Astrocyte of the spinal cord (primary cell): ENCODE measurements around the gene PEMT.

ENCODE experiments used
- DNase-seq: peaks from one replicate; pipeline ENCODE4 v3.0.0; 2011; ENCODE audit warnings: low read depth, low spot score
- H3K4me3 ChIP-seq: 2 replicates; pipeline ENCODE4 v1.5.1; 2011; ENCODE audit warnings: low read depth, mild to moderate bottlenecking, low read length, moderate library complexity
- in situ Hi-C: cut with HindIII; loops from 2 replicates; pipeline ENCODE4 v1.10.0; 2017; ENCODE audit warnings: low sequenced_read_pairs
- TF ChIP-seq, protein P1 (sequence below): IDR thresholded peaks from 2 replicates; pipeline ENCODE4 v1.5.1; 2012; ENCODE audit warnings: low read depth, mild to moderate bottlenecking, low read length, inconsistent platforms

The PEMT gene

DNA sequence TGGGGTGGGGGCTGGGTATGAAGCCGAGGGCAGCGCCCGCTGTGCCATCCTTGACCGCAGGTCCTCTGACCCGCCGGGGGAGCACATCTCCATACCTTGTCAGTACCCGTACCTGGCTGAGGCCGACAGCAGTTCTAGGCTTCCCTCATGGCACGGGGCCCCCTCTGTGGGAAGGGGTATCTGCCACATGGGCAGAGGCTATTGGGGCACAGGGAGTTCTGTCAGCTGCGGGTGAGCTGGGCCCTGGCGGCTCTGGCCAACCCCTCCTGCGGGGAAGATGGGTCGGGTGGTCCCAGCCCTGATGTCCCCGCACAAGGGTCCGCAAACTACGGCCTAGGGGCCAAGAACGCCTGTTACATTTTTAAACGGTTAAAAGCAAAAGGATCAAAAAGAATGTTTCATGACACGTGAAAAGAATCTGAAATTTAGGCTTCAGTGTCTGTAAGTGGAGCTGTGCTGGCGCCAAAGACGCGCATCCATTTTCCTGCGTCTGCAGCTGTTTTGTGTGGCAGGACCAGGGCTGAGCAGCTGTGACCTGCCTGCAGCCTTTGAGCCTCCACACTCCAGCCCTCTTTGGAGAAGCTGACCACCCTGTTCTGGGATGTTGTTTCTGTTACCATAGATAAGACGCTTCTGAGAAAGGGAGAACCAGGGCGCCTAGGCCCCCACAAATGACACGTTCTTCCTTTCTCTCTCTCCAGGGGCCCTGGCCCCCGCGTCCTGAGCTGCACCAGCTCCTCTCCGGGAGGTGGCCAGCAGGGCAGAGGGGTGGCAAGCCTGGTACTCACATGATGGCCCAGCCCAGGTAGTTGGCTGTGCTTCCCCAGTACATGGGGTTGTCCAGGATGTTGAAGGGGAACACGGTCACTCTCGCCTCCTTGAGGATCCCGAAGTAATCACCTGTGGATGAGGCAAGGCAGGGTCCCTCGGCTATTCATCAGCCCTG lies 82.6 kb downstream of the PEMT start:
- TF ChIP-seq, protein P1, sequence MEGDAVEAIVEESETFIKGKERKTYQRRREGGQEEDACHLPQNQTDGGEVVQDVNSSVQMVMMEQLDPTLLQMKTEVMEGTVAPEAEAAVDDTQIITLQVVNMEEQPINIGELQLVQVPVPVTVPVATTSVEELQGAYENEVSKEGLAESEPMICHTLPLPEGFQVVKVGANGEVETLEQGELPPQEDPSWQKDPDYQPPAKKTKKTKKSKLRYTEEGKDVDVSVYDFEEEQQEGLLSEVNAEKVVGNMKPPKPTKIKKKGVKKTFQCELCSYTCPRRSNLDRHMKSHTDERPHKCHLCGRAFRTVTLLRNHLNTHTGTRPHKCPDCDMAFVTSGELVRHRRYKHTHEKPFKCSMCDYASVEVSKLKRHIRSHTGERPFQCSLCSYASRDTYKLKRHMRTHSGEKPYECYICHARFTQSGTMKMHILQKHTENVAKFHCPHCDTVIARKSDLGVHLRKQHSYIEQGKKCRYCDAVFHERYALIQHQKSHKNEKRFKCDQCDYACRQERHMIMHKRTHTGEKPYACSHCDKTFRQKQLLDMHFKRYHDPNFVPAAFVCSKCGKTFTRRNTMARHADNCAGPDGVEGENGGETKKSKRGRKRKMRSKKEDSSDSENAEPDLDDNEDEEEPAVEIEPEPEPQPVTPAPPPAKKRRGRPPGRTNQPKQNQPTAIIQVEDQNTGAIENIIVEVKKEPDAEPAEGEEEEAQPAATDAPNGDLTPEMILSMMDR = no peak
- H3K4me3 ChIP-seq = no peak overlapping the region
- no peak for DNase-seq
- in situ Hi-C loops = no loop called here

DNA sequence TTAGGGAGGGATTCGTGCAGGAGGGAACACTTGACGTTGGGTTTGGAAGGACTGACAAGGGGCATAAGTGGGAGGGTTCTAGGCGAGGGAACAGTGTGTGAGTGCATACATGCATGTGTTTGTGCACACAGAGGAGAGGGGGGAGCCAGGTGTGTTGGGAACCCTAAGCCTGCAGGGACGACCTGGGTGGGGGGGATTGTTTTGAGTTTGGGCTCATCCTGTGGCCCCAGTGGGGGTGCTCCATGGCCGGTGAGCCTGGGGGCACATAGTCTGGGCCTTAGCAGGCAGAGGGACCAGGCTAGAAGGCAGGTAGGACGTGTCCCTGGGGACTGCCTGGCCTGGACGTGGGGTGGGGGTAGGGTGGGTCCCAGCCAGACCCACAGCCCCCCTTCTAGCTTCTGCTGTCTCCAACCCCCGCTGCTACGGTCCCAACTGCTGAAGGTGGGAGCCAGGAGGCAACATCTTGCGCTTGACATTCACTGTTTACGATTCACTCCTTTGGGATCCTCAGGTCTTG lies 83.4 kb downstream of the PEMT start:
- in situ Hi-C loops = no loop called here
- TF ChIP-seq, protein P1 = no peak
- no peak overlapping the region for H3K4me3 ChIP-seq
- no peak for DNase-seq

DNA sequence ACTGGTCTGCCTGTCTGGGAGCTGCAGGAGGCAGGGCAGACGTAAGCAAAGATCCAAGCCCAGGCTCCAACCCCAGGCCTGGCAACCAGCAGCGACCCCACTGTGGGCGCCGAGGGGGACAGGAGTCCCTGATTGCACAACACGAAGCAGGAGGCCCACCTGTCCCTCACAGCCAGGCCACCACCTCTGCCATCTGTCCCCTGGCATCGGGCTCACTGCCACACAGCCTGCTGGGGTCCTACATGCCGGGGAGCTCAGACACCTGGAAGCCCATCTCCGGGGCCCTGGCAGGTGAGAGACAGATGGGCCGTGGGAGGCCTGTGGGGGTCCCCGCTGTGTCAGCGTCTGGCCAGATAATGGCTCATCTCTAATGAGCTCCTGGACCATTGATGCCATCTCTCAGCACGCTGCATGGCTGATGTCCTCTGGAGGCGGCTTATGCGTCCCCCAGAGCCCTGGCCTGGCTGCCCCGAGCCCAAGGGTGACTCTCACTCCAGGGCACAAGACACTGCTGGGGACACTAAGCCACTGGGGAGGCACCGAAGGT lies 84.0 kb downstream of the PEMT start:
- TF ChIP-seq, protein P1 = no peak
- in situ Hi-C loops = no loop called here
- no peak for DNase-seq

DNA sequence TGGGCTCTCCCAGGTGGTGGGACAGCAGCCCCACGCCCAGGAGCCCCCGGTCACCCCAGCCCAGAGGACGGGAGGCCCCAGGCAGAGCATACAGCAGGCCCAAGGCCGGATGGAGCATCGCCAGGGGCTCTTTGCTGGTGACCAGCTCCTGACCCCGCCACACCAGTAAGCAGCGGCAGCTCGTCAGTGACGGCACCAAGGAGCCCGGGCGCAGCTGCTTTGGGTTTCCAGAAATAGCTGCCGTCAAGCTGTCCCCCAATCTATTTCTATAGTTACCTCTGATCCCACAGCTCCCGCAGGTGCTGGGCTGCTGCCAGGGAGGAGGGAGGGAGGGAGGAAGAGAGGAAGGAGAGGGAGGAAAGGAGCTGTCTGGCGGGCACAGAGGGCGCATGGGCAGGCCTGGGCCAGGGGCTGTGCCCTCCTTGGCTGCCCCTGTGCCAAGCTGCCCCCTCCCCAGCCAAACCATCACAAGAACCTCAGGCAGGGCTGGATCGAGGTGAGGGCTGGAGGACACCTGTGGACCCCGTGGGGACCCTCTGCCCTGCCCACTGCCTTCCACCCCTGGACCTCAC lies 84.5 kb downstream of the PEMT start:
- TF ChIP-seq, protein P1 = no peak
- H3K4me3 ChIP-seq = no peak overlapping the region
- in situ Hi-C loops = no loop called here
- peak; percentile 21 for DNase-seq

More for the DNA sequence above, 84.0 kb downstream of the PEMT start:
- no peak overlapping the region for H3K4me3 ChIP-seq

DNA sequence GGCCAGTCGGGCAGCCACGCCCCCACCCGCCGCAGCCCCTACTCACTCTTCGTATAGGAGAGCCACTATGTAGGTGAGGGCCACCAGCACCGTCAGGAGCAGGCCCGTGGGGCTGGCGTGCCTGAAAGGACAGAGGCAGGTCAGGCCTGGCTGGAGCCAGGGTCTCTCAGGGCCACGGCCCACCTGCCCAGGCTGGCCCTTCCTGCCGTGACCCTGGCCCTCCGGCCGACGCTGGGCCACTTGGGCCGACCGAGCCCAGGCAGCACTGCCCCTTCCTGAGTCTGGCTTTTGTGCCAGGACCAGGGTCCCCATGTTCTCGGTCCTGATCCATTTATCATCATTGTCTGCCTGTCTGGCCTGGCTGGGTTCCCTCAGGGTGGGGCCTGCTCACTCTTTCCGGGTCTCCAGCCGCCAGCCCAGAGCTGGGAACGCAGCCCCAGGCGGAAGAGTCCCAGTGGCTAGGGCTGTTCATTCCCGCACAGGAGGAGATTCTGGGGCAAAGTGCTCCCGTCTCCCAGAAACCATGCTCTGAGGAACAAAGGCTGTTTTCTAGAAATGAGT lies 85.2 kb downstream of the PEMT start:
- no peak for DNase-seq
- TF ChIP-seq, protein P1 = no peak
- in situ Hi-C loops = no loop called here
- H3K4me3 ChIP-seq = no peak overlapping the region

DNA sequence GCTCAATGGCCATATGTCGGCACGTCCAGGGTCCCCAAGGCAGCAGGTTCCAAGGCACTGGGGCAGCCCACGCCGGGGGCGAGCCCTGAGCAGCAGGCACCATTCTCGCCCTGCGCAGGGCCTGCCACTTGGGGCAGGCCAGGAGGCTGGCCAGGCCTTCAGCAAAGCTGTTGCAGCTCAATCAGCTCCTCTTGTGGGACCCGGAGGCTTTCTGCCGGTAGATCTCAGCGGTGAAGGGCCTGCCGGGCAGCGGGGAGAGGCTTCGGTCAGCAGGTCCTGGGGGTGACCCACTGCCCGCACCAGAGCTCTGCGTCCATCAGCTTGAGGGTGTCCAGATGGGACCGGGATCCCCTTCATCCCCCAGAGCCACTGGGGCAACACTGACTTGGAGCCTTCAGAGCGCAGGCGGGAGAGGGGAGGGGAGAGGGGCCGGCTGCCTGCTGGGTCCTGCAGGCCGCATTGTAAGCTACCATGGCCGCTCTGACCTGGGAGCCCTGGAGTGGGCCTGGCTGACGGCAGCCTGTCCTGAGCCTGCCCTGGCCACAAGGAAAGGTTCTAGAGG lies 85.8 kb downstream of the PEMT start:
- in situ Hi-C loops = no loop called here
- TF ChIP-seq, protein P1 = no peak
- no peak for DNase-seq
- H3K4me3 ChIP-seq = no peak overlapping the region
